PC-9 (cell line): ENCODE measurements around the gene NTSR2. TPM values are rescaled to one million over a fixed set of nuclear protein-coding genes. Genes with fewer than 3 reads are reported as not detected.
A peak's percentile ranks its signal among the peaks of the same experiment; 100 is the strongest.

Experiments used
- BruUV-seq: library from RNA; stranded (reverse); fragments of 400-500 nt; replicated peaks from 2 replicates; lab custom pipeline; 2021; lab: Mats Ljungman, UMichigan
- CTCF ChIA-PET: fragments of 300-600 bp; sonication (Branson Sonifier 250); formaldehyde crosslinking; loops from one replicate; lab custom pipeline; 2022; ENCODE audit warnings: antibody characterized with exemption; lab: Charles Lee
- POLR2A ChIA-PET: fragments of 300-600 bp; sonication (Branson Sonifier 250); formaldehyde crosslinking; loops from one replicate; lab custom pipeline; 2022; ENCODE audit warnings: antibody characterized with exemption; ENCODE audit not compliant: unreplicated experiment; lab: Charles Lee
- DNase-seq, 2 experiments: peaks; one replicate each; pipeline versions ENCODE4 v3.0.0 to v3.0.0-alpha.2; 2015 to 2022; ENCODE audit warnings: mixed read lengths in 1 of 2
- H2AFZ ChIP-seq: fragments of 200-600 bp; sonication (generic); 2 replicates; pipeline ENCODE4 v1.8.1; 2017; ENCODE audit warnings: antibody characterized with exemption
- H3F3A ChIP-seq: fragments of 200-600 bp; sonication (generic); 2 replicates; pipeline ENCODE4 v1.8.1; 2017; ENCODE audit warnings: antibody characterized with exemption, mild to moderate bottlenecking, low read depth; ENCODE audit not compliant: insufficient read depth
- H3K27ac ChIP-seq: fragments of 200-600 bp; sonication (generic); 2 replicates; pipeline ENCODE4 v1.6.1; 2016; ENCODE audit warnings: mixed run types
- H3K27me3 ChIP-seq: fragments of 200-600 bp; sonication (generic); 2 replicates; pipeline ENCODE4 v1.6.1; 2016; ENCODE audit warnings: low read depth, mixed run types; ENCODE audit not compliant: insufficient read depth
- H3K36me3 ChIP-seq: fragments of 200-600 bp; sonication (generic); 2 replicates; pipeline ENCODE4 v1.6.1; 2016; ENCODE audit warnings: low read depth, mixed run types
- H3K4me1 ChIP-seq: fragments of 200-600 bp; sonication (generic); replicated peaks from 2 replicates; pipeline ENCODE4 v1.6.1; 2016; ENCODE audit warnings: mixed run types; ENCODE audit not compliant: insufficient read depth
- H3K4me2 ChIP-seq: fragments of 200-600 bp; sonication (generic); 2 replicates; pipeline ENCODE4 v1.6.1; 2017; ENCODE audit warnings: mixed run types
- H3K4me3 ChIP-seq: fragments of 200-600 bp; sonication (generic); 2 replicates; pipeline ENCODE4 v1.6.1; 2016; ENCODE audit warnings: mixed run types
- H3K79me2 ChIP-seq: fragments of 200-600 bp; sonication (generic); 2 replicates; pipeline ENCODE4 v1.6.1; 2017; ENCODE audit warnings: low read depth, mixed run types
- H3K9me2 ChIP-seq: fragments of 200-600 bp; sonication (generic); 2 replicates; pipeline ENCODE4 v1.8.1; 2017; ENCODE audit warnings: mild to moderate bottlenecking; ENCODE audit not compliant: insufficient read depth
- H3K9me3 ChIP-seq: fragments of 200-600 bp; sonication (generic); 2 replicates; pipeline ENCODE4 v1.8.1; 2016; ENCODE audit warnings: low read depth; ENCODE audit not compliant: insufficient read depth
- H4K20me1 ChIP-seq: fragments of 200-600 bp; sonication (generic); 2 replicates; pipeline ENCODE4 v1.8.1; 2017; ENCODE audit not compliant: insufficient read depth
- CTCF ChIP-seq: fragments of 200-600 bp; sonication (generic); conservative IDR thresholded peaks from 2 replicates; pipeline ENCODE4 v1.6.1; 2017; ENCODE audit warnings: mixed run types, antibody characterized with exemption, mild to moderate bottlenecking, moderate library complexity
- EZH2 ChIP-seq: fragments of 200-600 bp; sonication (generic); IDR thresholded peaks from 2 replicates; pipeline ENCODE4 v1.8.0; 2017; ENCODE audit warnings: antibody characterized with exemption, low read depth
- intact Hi-C: fragments of 100-400 bp; cut with micrococcal nuclease; formaldehyde crosslinking; loops from one replicate; pipeline ENCODE4 v1.10.0; 2022; ENCODE audit not compliant: unreplicated experiment
- total RNA-seq: library from RNA; stranded (reverse); gene quantifications from 2 replicates; pipeline ENCODE4 v1.2.3, GENCODE V29; 2021

Gene NTSR2
- total RNA-seq, 1 experiment from 2014 or later = not detected

- ChIA-PET CTCF (no interaction called here), POLR2A (no interaction called here)
- no peaks in the 10 kb centered on the region for H4K20me1 ChIP-seq
- BruUV-seq = no TSS peak
- H3K9me2 ChIP-seq = no peaks in the 10 kb centered on the region
- no peak overlapping the region for H3K4me3 ChIP-seq
- H3K4me1 ChIP-seq = no peaks in the 10 kb centered on the region
- TF ChIP-seq EZH2 = no peak
- peak; percentile 47; the same call in 1 of the 2 replicates for TF ChIP-seq CTCF
- H2AFZ ChIP-seq = no peak overlapping the region
- no peak for DNase-seq
- no peak overlapping the region for H3K27ac ChIP-seq
- no peaks in the 10 kb centered on the region for H3K9me3 ChIP-seq
- no peaks in the 10 kb centered on the region for H3F3A ChIP-seq
- intact Hi-C loops = no loop called here
- H3K27me3 ChIP-seq = peaks cover 5% of the 10 kb centered on the region
- no peak overlapping the region for H3K4me2 ChIP-seq
- H3K36me3 ChIP-seq = no peaks in the 10 kb centered on the region
- no peaks in the 10 kb centered on the region for H3K79me2 ChIP-seq
These were observed 22.0 kb downstream of the NTSR2 start for GRCh38 chr2:11647834-11648600.

DNA sequence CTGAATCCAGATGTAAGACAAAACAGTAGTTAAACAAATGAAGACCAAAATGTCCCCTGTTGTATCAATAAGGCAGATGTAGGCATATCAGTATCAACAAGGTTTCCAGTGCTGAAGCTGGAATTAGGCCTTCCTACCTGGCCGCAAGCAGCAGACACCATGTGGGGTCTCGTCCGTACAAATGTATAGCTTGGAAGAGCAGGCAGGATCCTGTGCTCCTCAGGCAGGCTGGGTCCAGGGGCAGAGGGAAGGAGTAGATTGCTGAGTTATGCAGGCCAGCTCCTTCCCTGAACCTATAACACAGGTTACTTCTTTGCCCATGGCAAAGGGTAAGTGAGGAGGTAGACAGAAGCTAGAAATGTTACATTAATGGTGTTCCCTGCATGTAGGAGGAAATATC is 23.5 kb downstream of the NTSR2 start:
- no peaks in the 10 kb centered on the region for H3K4me1 ChIP-seq
- no TSS peak for BruUV-seq
- TF ChIP-seq CTCF = no peak
- no peak for TF ChIP-seq EZH2
- H3K79me2 ChIP-seq = no peaks in the 10 kb centered on the region
- no peak overlapping the region for H3K4me3 ChIP-seq
- H3K9me3 ChIP-seq = no peaks in the 10 kb centered on the region
- H3K27me3 ChIP-seq = peaks cover 17% of the 10 kb centered on the region
- H3K36me3 ChIP-seq = no peaks in the 10 kb centered on the region
- intact Hi-C loops = no loop called here
- CTCF ChIA-PET = no interaction called here
- DNase-seq = no peak
- H2AFZ ChIP-seq = no peak overlapping the region
- no peaks in the 10 kb centered on the region for H4K20me1 ChIP-seq
- POLR2A ChIA-PET = interaction anchor here (0.6 kb wide), 1 partner anchor 76 kb away, joined by 7 read pairs; no protein-coding TSS in a partner anchor
- no peak overlapping the region for H3K27ac ChIP-seq
- H3K4me2 ChIP-seq = no peak overlapping the region
- H3F3A ChIP-seq = no peaks in the 10 kb centered on the region
- no peaks in the 10 kb centered on the region for H3K9me2 ChIP-seq

- H4K20me1 ChIP-seq = no peaks in the 10 kb centered on the region
- no peak overlapping the region for H3K27ac ChIP-seq
- ChIA-PET CTCF (no interaction called here), POLR2A (no interaction called here)
- H3F3A ChIP-seq = no peaks in the 10 kb centered on the region
- H3K36me3 ChIP-seq = no peaks in the 10 kb centered on the region
- TF ChIP-seq EZH2 = no peak
- TF ChIP-seq CTCF = no peak
- H3K4me1 ChIP-seq = no peaks in the 10 kb centered on the region
- no peak overlapping the region for H3K4me2 ChIP-seq
- H3K9me3 ChIP-seq = no peaks in the 10 kb centered on the region
- H3K9me2 ChIP-seq = no peaks in the 10 kb centered on the region
- DNase-seq = no peak
- no TSS peak for BruUV-seq
- H3K79me2 ChIP-seq = no peaks in the 10 kb centered on the region
- H3K4me3 ChIP-seq = no peak overlapping the region
- no peak overlapping the region for H2AFZ ChIP-seq
- peaks cover 37% of the 10 kb centered on the region for H3K27me3 ChIP-seq
- intact Hi-C loops = no loop called here
These were observed 25.7 kb downstream of the NTSR2 start for GRCh38 chr2:11644293-11644692.
